GM20431 (cell line): ENCODE results near the gene PLCL2.

ENCODE experiments used
- in situ Hi-C: fragments of 300-500 bp; cut with MseI, MboI; formaldehyde crosslinking; loops from one replicate; pipeline ENCODE4 v1.15.0; 2020; ENCODE audit warnings: low sequenced_read_pairs; ENCODE audit not compliant: unreplicated experiment

Gene PLCL2

GRCh38 chr3:16861432-16861831, 23.3 kb upstream of the PLCL2 start:
- in situ Hi-C loops, result no loop called here

GRCh38 chr3:16864610-16865313, 20.0 kb upstream of the PLCL2 start:
- in situ Hi-C loops, result no loop called here

GRCh38 chr3:16865335-16865734, 19.4 kb upstream of the PLCL2 start:
- in situ Hi-C loops, result no loop called here

- in situ Hi-C loops, result no loop called here
These were observed 18.2 kb upstream of the PLCL2 start for GRCh38 chr3:16866571-16866970.

DNA sequence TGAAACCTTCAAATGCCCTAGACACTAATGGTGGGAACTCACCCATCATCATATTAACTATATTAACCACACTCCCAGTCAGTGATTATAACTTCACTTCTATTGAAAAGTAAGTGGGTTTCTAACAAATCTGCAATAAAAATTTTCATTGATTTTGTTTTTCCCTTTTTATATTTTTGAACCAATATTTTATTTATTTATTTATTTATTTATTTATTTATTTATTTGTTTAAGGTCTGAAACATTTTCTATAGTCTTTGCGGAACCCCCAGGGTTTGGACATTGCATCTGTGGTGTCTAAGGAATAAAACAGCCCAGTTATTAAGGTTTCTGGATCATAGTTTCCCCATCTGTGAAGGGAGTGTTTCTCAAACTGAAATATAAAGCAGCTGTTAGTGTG, 16.2 kb upstream of the PLCL2 start:
- in situ Hi-C loops, result no loop called here

DNA sequence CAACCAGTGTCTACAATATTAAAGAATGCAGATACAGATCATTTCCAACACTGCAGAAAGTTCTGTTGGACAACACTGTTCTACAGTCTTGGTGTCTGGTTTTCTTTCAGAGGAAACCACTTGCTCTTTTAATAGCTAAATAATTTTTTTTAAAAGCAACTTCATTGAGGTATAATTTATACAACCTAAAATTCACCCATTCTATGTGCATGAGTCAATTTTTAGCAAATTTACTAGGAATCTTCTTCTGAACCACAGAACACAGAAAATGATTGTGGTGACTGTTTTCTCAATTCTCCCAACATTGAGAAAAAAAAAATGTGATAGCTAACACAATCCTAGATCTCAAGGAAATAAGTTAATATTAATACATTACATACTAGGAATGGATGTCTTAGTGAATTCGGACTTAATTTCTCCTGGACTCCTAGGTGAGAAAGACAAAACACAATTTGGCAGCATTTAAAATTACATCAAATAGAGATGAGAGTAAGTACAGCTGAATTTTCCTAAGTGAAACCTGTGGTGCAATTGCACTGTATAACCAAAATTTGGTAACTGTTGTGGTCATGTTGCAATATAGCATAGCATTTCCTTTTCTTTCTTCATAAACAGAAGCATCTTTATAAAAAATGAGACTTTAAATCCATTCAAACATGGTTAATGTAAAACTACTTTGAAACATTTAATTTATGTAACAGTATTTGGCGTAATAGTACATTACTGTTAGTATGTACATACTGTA, 15.3 kb upstream of the PLCL2 start:
- in situ Hi-C loops, result no loop called here

DNA sequence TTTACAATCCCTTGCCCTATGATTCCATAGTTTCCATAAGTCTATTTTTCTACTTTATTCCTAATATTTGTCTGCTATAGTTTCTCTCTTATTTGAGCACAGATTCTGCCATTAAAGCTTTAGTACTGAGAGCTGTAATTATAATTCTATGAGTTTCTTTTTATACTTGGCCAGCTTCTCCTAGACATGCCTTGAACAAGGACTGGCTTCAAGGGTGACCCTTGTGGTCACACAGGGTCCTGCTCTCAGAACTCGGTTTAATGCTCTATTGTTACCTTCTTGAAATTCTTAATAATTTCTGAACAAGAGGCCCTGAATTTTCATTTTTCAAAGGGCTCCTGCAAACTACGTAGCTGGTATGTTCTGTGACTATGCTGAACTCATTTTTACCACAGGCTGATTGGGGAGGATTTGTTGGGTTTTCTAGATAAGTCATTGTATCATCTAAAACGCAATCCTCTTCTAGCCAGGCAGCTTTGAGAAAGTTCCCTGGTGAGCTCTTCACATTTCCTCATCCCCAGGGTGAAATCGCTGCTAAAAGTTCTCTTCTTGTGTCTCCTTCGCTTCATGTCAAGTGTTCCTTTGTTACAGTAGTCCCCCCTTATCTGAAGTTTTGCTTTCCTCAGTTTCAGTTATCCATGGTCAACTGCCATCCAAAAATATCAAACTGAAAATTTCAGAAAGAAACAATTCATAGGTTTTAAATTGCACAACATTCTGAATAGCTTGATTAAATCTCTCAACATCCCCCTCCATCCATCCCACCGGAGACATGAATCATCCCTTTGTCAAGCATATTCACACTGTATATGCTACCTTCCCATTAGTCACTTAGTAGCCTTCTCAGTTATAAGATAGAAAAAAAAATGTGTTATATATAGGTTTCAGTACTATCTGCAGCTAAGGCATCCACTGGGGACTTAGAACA, 12.6 kb upstream of the PLCL2 start:
- in situ Hi-C loops, result no loop called here

- in situ Hi-C loops, result no loop called here
These were observed 10.9 kb upstream of the PLCL2 start for GRCh38 chr3:16873872-16874271.

DNA sequence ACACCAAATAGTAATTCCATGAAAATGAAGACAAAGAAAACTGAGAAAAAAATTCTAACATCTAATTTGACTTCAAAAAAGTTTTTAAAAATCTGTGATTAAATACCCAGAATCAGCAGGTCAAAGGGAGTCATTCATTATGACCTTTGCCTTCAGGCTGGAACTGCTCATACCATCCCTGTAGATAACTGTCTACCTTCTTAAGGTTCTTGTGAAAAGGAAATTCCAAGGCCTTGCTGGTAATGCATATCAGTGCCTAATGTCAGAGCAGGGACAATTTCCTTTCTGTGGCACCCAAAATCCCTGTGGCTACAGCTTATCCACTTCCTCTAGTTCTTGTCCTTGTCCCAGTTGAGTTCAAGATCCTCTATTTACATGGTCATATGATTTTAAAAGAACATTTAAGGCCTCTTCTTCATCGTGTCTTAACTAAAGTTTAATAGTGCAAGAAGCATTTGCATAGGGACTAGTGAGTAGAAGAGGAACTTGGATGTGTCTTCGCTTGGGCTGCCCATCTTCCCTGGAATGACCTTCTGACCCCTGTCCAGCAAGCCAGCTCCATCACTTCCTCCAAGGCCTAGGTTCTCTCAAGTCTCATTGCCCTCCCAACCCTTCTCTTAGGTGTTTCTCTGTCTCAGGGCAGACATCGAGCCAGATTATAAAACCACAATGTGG, 8.7 kb upstream of the PLCL2 start:
- in situ Hi-C loops, result no loop called here

- in situ Hi-C loops, result no loop called here
These were observed 7.2 kb upstream of the PLCL2 start for GRCh38 chr3:16877505-16877904.

DNA sequence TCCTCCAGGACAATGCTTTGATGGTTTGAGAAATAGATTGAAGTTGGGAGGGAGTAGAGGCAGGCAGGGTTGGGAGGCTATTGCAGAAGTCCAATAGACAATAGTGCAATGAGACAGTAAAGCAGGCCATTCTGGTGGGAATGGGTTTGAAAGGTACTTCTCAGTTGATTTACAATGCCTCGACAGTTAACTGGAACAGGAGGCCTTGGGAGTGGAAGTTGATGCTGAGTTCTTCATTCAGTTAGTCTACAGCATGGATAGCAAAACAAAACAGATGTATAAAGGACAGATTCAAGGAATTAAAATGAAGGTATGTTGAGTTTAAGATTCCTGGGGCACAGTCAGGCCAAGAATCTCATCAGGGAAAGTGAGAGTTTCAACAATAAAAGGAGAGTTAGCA, 6.8 kb upstream of the PLCL2 start:
- in situ Hi-C loops, result no loop called here

- in situ Hi-C loops, result no loop called here
These were observed 2.7 kb upstream of the PLCL2 start for GRCh38 chr3:16881896-16882630.

DNA sequence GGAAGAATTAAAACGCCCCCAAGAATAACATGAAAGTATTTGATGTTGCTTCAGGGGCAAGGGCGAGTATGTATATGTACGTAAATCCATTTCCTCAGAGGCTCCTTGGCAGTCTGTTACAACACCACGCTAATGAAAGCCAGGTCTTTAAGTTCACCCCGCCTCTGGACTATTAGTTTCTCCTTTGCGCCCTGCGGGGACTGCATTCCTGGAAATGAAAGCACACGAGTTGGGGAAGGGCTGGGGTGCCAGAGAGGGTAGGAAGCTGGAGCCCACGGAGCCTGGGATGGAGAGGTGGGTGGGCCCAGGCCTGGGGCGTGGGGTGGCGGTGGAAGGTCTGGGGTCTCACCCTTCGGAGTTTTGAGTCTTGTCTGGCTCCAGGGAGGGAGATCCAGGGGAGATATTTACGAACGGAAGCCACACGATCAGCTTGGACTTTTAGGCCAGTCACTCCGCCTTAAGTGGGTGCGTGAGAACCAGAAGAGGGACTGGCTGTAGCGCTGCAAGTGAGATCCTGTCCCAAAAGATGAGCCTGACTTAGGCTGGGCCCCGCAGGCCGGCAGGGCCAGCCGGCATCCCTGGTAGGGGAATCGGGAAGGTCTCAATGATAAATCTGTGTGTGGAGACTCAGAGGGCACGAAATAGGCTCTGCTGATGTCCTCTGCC, 1.6 kb upstream of the PLCL2 start:
- in situ Hi-C loops, result no loop called here

GRCh38 chr3:16883723-16884083, 1.1 kb upstream of the PLCL2 start:
- in situ Hi-C loops, result no loop called here

DNA sequence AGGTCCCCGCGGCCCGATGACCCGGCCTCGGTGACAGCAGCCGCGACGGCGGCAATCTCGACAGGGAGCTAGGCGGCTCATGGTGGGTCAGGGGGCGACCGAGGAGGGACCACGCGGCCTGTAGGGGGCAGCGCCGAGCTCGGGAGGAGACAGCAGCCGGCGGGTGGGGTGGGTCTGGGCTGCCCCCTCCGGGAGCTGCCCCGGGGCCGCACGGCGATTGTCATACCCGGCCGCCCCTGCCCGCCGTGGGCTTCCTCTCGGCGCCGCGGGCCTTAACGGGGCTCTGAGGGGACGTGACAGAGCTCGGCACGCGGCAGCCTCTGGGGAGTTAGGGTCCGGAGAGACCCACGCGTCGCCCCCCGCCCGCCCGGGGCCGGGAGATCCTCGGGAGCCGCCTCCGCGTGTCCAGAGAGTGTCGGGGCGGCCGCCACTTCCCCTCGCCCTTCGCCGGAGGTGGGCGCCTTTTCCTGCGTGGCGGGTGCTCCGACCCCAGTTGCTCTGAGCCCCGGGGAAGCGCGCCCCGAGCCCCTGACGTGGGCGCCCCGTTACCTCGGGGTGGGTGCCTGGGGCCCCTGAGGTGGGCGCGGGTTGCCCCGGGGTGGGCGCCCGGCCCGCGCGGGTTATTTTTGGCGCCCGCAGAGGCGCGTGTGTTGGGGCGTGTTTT, 539 bp upstream of the PLCL2 start:
- in situ Hi-C loops, result no loop called here

- in situ Hi-C loops, result no loop called here
These were observed 993 bp downstream of the PLCL2 start for GRCh38 chr3:16885593-16886302.

DNA sequence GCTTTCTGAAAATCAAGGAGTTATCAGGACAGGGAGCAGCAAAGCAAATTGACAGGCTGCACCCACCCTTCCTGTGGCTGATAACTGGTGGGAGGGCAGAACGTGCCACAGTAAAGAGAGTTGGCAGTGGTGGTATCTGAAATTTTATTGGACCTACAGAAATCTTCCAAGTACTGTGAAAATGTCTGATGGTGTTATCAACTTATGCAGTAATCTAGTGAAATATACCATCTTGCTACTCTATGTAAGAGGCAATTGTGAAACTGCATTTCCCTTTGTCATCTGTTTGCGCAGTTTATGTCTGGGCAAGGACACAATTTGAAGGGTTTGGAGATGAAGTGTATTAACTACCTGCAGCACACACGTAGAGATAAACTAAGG, 1.5 kb downstream of the PLCL2 start:
- in situ Hi-C loops, result no loop called here

DNA sequence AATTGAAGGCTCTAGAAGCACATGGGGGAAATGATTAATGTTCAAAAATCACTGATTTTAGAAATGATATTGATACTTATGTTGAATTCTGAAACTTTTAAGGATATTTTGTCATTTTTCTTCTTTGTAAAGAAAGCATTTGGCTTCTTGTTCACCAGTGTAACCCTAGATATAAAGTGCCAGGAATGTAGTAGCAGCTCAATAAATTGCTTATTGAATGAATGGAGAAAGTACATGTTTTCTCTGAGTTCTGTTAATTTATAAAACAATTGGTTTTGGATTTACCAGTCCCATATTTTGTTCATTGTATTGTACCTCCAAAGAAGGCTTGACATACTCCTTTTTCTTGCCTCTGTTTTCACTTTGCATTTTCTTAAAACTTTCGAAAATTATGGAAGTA, 2.4 kb downstream of the PLCL2 start:
- in situ Hi-C loops, result no loop called here
